HG02840 (cell line): Measurements from ENCODE around the gene TEAD4.

Source experiments
- ATAC-seq: cut with Tn5 transposase; IDR thresholded peaks from one replicate; pipeline ENCODE4 v1.9.1; 2021; ENCODE audit warnings: mild to moderate bottlenecking, moderate library complexity, moderate number of reproducible peaks; ENCODE audit not compliant: unreplicated experiment, low FRiP score

TEAD4 gene

DNA sequence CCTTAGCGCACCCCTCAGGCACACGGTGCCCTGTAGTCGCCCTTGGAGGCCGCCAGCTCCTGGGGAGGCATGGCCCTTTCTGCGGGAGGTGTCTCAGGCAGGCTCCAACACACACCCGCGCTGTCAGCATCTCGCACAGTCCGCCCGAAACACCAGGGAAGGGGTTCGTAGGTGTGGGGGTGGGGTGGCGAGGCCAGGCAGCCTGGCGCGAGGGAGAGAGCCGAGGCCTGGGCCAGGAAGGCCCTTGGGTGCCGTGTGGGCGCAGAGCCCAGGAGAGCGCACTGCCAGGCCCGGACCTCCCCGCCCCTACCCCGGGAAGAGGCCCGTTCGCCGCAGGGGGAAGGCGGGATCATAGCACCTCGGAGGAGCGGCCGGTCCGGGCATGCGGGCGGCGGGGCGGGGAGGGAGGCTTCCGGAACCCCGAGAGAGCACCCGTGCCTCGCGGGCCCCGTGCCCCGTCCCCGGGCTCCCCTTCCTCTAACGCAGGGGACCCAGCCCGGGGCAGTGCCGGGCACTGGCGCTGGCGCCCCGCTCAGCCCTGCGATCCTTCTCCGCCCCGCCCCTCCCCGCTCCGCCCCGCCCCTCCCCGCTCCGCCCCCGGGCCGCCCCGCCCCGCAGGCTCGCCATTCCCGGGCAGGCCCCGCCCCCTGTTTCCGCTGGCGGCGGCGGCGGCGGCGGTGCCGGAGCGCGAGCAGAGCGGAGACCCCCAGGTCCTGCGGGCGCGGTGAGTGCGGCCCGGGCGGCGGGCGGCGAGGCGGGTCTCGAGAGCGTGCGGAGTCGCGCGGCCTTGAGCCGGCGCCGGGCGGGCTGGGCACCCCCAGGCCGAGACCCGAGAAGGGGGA is 117.8 kb downstream of the TEAD4 start, which contains the start of gene TSPAN9:
TSS of gene TSPAN9 (plus strand) at position 650 of the 842 bp plus-strand sequence. CDS start 123,815 bp downstream, outside the sequence.
- ATAC-seq = no peak

DNA sequence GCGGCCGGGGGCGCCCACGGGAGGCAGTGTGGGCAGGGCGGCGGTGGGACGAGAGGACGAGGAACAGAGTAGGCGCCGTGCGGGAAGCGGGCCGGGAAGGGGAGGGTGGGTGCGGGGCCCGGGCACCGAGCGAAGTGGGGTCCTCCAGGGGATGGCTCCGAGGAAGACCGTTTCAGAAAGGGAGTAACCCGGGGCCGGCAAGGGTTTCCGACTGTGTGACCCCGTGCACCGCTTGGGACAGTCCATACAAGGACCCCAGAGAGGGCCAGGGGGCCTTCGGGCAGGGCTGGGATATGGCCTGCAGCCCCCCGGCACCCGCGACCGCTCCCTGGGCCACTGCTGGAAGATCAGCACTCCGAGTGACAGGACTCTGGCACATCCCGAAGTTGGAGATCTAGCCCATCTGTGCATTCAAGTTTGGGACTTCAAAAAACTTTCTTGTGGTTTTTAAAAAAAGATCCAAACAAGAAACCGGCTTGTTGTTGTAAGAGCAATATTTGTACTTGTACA is 118.4 kb downstream of the TEAD4 start:
- ATAC-seq = no peak

DNA sequence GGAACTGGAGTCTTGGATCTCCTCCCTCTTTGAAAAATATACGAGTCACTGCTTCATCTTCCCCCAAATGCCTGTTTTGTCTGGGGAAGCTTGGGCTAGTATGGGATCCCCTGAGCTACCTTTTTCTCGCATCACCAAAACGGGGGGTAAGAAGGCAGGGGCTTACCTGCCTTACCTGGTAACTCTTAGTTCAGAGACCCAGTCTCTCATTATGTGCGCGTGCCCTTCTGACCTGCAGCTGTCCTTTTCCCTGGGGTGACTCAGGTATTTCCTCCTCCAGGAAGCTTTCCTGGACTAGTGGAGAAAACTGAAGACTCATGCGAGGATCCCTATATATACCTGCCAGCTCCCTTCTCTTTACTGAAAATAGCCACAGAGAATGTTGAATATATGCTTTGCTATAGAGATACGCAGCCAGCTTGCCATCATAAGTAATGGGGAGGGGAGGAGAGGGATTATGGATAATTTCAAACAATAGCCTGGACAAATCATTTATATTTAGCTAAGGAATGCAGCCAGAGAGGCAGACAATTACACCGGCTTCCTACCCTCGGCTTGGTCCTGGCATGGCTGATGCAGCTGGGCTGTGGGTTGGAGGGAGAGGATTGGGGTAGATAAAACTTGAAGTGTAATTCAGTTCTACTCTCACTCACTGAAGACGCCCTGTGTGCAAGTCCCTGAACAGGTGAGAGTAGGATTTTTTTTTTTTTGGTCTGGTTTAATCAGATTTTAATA is 119.1 kb downstream of the TEAD4 start:
- no peak for ATAC-seq

DNA sequence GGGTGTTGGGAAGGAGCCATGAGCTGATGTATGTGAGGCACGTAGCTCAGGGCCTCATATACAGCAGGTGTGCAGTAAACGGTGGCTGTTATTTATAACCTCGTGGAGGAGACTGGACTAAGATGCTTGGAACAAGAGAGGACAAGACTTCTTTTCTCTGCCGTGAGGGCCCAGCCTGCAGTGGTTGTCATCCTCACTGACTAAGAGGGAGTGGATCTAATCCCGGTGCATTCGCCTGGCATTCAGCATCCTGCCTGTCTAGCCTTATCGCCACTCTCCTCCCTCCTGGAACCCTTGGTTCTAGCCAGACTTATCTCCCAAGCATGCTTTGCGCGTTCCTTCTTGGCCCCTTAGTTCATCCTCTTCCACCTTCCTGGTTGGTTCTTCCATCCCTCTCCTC is 121.9 kb downstream of the TEAD4 start:
- ATAC-seq = no peak

DNA sequence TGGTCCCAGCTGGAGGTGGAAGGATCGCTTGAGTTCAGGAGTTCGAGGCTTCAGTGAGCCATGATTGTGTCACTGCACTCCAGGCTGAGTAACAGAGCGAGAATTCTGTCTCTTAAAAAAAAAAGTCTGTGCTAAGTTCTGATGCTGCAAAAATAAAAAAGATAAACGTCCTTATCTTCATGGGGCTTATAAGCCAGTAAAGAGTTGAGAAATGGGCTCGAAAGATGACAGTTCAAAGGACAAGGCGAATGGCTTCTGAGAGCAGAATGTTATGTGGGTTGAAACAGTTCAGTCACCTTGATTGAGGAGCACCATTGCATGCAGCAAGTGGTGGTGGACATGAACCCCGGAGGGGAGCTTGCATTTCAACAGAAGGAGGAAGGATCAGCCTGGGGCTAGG is 122.7 kb downstream of the TEAD4 start:
- no peak for ATAC-seq

DNA sequence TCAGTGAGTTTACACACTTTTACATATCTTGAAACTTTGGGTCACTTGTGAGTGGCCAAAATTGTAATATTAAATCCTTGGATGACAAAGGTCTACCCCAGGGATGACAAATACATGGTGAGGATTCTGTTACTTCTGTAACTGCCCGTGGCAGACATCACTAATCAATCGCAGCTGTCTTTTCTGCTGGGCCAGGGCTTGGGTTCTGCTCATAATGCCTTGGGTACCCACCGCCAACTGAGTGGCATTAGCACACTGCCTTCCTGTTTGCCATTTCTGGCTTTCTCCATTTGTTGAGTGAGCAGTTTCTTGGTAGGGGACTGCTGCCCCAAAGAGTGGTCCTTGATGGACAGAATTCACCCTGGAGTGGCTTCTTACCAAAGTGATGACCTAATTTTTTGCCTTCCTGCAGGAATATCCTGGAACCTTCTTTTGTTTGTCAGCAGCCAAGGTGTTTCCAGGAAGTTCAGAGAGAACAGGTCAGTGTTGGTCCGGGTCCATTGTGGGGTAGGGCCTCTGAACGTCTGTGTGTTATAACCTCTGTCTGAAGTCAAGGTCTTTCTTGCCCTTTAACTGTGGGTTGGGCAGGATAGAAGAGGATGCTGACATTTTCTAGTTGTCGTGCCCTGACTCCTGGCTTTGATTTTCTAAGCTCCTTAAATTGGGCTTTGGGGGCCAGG is 124.2 kb downstream of the TEAD4 start:
- no peak for ATAC-seq

DNA sequence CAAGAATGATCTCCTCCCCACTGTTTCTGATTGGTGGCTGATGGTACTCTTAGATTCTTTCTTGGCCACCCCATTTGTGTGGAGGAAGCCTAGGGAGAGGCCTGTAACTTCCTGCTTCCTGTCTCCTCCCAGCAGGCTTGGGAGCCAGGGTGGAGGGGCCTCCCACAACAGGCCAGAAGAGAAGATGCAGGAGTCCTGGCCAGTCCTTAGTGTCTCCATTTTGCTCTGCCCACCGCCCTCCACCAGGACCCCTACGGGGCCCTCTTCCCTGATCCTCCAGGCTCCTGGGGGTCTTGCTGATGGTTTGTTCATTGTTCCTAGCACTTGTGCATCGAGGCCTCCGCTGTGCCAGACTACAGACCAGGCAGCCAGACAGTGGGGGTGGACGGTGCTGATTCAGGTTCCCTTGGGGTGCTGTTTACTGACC is 124.7 kb downstream of the TEAD4 start:
- ATAC-seq = no peak

DNA sequence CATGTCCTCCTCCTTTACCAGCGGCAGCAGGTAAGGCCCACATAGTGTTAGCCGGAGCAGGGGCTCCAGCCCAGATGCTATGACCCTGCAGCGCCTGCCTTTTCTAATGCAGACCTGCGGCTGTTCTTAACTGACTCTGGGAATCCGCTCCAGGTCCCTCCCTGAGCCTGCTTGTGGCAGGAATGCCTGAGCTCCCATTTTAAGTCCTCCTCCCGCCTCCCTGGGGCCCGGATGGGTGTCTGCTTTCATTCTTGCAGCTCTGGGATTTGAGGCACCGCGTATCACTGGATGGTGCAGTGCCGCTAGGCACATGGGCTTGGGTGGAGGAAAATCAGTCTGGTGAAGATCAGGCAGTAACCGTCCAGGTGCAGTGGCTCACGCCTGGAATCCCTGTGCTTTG is 125.5 kb downstream of the TEAD4 start:
- no peak for ATAC-seq

DNA sequence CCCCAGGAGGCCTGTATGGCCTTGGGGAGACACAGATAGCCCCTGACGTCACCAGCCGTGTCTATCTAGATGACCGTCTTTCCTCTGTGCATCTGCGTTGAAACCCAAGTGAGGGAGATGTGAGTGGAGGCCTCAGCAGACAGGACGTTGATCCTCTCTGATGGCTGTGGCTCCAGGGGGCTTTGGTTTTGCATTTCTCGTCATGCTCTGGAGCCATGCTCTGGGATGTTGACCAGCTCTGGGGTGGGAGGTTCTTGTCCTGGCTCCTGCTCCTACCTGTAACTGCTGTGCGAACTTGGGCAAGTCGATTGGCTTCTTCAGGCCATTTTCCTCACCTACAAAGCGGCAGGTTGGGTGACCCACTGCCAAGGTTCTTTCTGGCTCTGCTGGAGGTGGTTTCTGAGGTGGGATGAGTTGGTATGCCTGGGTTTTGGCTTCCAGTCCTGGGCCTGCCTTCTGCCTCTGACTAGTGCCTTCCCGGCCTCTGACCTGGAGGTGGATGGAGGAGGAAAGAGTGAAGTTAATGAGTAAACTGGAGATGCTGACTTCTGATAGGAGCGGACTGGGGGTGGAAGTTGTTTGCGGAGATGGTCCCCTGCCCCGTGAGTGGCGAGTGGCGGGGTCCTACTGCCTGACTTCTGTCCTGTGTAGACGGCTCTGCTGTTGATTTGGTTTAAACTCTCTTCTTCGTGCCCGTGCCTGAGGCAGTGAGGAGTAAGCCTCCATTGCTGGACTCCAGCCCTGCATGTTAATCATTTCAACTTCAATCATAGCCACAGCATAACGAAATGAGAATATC is 126.3 kb downstream of the TEAD4 start:
- no peak for ATAC-seq

DNA sequence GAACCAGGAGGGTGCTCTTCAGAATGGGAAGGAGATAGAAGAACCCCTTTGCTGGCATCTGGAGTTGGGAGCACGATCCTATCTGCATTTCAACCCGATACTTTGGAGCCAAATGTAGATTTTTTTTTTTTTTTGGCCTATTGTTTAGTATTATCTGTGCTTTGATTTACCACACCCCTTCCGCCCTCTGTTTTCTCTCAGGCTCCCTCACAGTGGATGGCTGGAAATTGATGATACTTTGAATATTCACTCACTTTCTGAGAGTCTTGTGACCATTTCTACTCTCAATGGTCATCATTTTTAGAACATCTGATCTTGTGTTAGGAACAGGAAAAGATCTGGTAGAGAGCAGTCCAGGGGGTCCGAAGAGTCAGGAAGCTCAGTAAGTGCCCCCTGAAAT is 127.0 kb downstream of the TEAD4 start:
- ATAC-seq = no peak

DNA sequence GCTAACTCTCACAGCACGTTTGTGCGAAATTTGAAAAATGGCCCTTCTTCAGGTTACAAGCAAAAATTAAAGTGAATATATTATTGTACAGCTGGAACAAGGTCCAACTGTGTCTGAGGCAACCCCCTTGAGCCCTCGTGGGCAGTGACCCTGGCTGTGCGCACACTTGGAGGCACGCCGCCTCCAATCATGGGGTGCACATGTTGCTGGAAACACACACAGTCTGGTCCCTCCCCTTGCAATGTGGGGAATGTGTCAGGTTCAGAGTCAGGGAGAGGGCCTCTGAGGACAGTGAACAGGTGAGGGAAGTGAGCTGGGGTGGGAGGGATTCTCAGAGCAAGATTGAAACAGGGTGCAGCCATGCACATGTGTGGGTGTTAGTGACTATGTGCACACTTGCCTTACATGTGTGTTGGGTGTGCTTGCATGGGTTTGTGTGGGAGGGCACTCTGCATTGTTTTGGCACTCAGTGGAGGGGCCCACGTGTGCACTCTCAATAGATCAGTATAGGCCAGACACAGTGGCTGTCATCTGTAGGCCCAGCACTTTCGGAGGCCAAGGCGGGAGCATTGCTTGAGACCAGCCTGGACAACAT is 127.6 kb downstream of the TEAD4 start:
- no peak for ATAC-seq

DNA sequence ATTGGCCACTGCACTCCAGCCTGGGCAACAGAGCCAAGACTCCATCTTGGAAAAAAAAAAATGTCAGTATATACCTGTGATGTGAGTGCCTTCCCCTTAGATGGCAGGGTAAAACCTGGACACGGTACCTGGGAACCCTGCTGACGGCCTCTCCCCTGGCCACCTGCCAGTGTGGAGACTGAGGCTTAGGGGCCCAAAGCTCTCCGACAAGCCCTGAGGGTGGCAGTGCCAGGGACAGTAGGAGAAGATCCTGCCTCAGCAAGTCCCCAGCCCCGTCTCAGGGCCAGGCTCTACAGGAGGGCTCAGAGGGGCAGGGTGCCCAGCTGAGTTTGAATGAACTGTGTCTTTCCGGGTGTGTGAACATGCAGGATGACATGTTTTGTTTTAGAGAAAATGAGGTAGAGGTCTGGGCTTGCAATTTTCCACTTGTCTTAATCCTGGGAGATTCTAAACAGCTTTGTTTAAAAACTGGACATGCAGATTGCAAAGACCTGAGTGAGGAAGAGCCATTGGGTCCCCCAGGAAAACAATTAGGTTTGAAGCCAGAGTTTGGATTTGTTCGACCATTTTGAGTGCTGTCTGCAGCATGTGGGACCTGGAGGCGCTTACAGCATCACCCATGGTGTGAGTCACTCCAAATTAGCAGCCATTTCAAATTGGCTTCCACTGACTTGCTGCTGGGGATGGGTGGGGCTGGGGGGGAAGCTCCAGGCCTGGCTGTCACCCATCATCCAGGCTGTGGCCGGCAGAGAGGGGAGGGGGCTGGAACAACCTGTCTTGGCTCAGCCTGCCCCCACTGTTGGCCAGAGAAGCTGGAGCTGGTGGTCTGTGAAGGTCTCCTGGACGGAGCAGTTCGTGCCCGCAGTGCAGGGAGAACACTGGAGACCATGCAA is 128.8 kb downstream of the TEAD4 start:
- ATAC-seq = no peak

DNA sequence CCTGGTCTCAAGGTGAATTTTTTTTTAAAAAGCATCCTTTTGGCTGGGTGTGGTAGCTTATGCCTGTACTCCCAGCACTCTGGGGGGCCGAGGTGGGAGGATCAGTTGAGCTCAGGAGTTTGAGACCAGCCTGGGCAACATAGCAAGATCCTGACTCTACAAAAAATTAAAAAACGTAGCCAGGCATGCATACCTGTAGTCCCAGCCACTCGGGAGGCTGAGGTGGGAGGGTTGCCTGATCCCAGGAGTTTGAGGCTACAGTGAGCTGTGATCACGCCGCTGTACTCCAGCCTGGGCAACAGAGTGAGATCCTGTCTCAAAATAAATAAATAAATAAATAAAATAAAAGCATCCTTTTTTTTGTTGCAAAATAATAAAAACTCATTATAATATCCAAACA is 130.4 kb downstream of the TEAD4 start:
- no peak for ATAC-seq
